B cell (primary cell): ENCODE results near the gene MYD88. TPM values are rescaled to one million over a fixed set of nuclear protein-coding genes. Genes with fewer than 3 reads are reported as not detected.

ENCODE experiments used
- ATAC-seq: fragments of 200-7000 bp; cut with Tn5 transposase; one replicate; pipeline ENCODE4 v1.10.0; 2021; ENCODE audit warnings: low read depth, mild to moderate bottlenecking, moderate number of reproducible peaks, moderate library complexity
- CTCF ChIA-PET: fragments of 350-600 bp; sonication (Branson Sonifier 250); formaldehyde crosslinking; loops from one replicate; lab custom pipeline; 2021; ENCODE audit warnings: antibody characterized with exemption, inconsistent platforms; lab: Charles Lee
- POLR2A ChIA-PET: fragments of 350-600 bp; sonication (Branson Sonifier 250); formaldehyde crosslinking; loops from one replicate; lab custom pipeline; 2021; ENCODE audit warnings: antibody characterized with exemption; lab: Charles Lee
- DNase-seq: peaks from one replicate; pipeline ENCODE4 v3.0.0; 2013
- H2AFZ ChIP-seq: 2 replicates; pipeline ENCODE4 v1.6.1; 2012; ENCODE audit warnings: mild to moderate bottlenecking, low read depth, low read length; ENCODE audit not compliant: insufficient read depth, poor library complexity, severe bottlenecking
- H3K27ac ChIP-seq, 2 donors: 1 replicate in 1 of 2; 2 replicates in 1 of 2; pipeline ENCODE4 v1.5.1; 2012 to 2013; ENCODE audit warnings: low read length in 2 of 2, mild to moderate bottlenecking in 2 of 2, moderate library complexity in 1 of 2
- H3K27me3 ChIP-seq, 4 experiments: fragments of 200-600 bp in 1 of 4; sonication (generic) in 1 of 4; replicated peaks in 1 of 4; 1 replicate in 2 of 4; 2 replicates in 2 of 4; pipeline versions ENCODE4 v1.6.1 to v1.7.0; 2013 to 2016; ENCODE audit warnings: low read length in 3 of 4, mild to moderate bottlenecking in 2 of 4, mixed read lengths in 1 of 4, moderate library complexity in 1 of 4; ENCODE audit not compliant: insufficient read depth in 4 of 4, control insufficient read depth in 3 of 4; ENCODE audit errors: control extremely low read depth in 1 of 4
- H3K36me3 ChIP-seq, 2 experiments: replicated peaks in 1 of 2; 1 replicate in 1 of 2; 2 replicates in 1 of 2; pipeline versions ENCODE4 v1.6.1 to v1.7.1; 2013; ENCODE audit warnings: low read length in 1 of 2; ENCODE audit not compliant: insufficient read depth in 2 of 2, control insufficient read depth in 1 of 2; ENCODE audit errors: control extremely low read depth in 1 of 2, extremely low read depth in 1 of 2
- H3K4me1 ChIP-seq, 2 donors: fragments of 200-600 bp in 1 of 2; sonication (generic) in 1 of 2; 1 replicate in 1 of 2; 2 replicates in 1 of 2; pipeline versions ENCODE4 v1.5.1 to v1.6.1; 2013 to 2017; ENCODE audit warnings: low read length in 2 of 2; ENCODE audit not compliant: control insufficient read depth in 2 of 2, insufficient read depth in 2 of 2
- H3K4me2 ChIP-seq: replicated peaks from 2 replicates; pipeline ENCODE3; 2012; ENCODE audit warnings: mild to moderate bottlenecking, low read depth, low read length; ENCODE audit not compliant: poor library complexity, severe bottlenecking
- H3K4me3 ChIP-seq, 5 experiments: fragments of 200-600 bp in 1 of 5; sonication (generic) in 1 of 5; 1 replicate in 3 of 5; 2 replicates in 2 of 5; pipeline versions ENCODE4 v1.5.1 to v1.7.0; 2011 to 2016; ENCODE audit warnings: low read length in 4 of 5, mild to moderate bottlenecking in 4 of 5, low read depth in 2 of 5, control low read depth in 1 of 5, moderate library complexity in 1 of 5; ENCODE audit not compliant: insufficient read depth in 1 of 5; ENCODE audit errors: control extremely low read depth in 1 of 5, extremely low read depth in 1 of 5
- H3K79me2 ChIP-seq: fragments of 200-600 bp; sonication (generic); one replicate; pipeline ENCODE4 v1.6.0; 2016; ENCODE audit warnings: low read length; ENCODE audit not compliant: control insufficient read depth, insufficient read depth
- H3K9ac ChIP-seq: fragments of 200-600 bp; sonication (generic); 2 replicates; pipeline ENCODE4 v1.6.1; 2017; ENCODE audit warnings: mild to moderate bottlenecking, low read length, moderate library complexity
- H3K9me3 ChIP-seq, 3 donors: one replicate each; pipeline versions ENCODE4 v1.6.1 to v1.7.1; 2013; ENCODE audit warnings: low read length in 2 of 3; ENCODE audit not compliant: control insufficient read depth in 2 of 3, insufficient read depth in 1 of 3; ENCODE audit errors: control extremely low read depth in 1 of 3
- H4K20me1 ChIP-seq: 2 replicates; pipeline ENCODE4 v1.6.0; 2012; ENCODE audit warnings: mild to moderate bottlenecking, low read length; ENCODE audit not compliant: insufficient read depth, control insufficient read depth, poor library complexity, severe bottlenecking
- H3K27ac Mint-ChIP-seq: one replicate; pipeline ENCODE4 v1.8.0; 2021; ENCODE audit warnings: mixed read lengths
- H3K27me3 Mint-ChIP-seq: one replicate; pipeline ENCODE4 v1.8.0; 2021; ENCODE audit warnings: mixed read lengths
- H3K4me1 Mint-ChIP-seq: one replicate; pipeline ENCODE4 v1.8.0; 2021; ENCODE audit warnings: mixed read lengths
- H3K4me3 Mint-ChIP-seq: one replicate; pipeline ENCODE4 v1.8.0; 2021; ENCODE audit warnings: mixed read lengths
- H3K9me3 Mint-ChIP-seq: one replicate; pipeline ENCODE4 v1.8.0; 2022; ENCODE audit warnings: mixed read lengths; ENCODE audit not compliant: insufficient read depth
- CTCF ChIP-seq: fragments of 200-600 bp; IDR thresholded peaks from one replicate; pipeline ENCODE4 v1.8.0; 2022; ENCODE audit warnings: antibody characterized with exemption, mild to moderate bottlenecking
- EZH2 ChIP-seq: IDR thresholded peaks from 2 replicates; pipeline ENCODE4 v1.6.1; 2012; ENCODE audit warnings: borderline replicate concordance, low read depth, mild to moderate bottlenecking, moderate library complexity, low read length; ENCODE audit not compliant: insufficient read depth, poor library complexity, severe bottlenecking
- WGBS: methylation state at CpG from one replicate; pipeline ENCODE4 v1.1.5; 2013; ENCODE audit warnings: missing lambda C conversion rate; ENCODE audit not compliant: insufficient coverage; 5-methylcytosine and 5-hydroxymethylcytosine counted together
- intact Hi-C: fragments of 100-400 bp; cut with micrococcal nuclease; formaldehyde crosslinking; loops from one replicate; pipeline ENCODE4 v1.10.0; 2022
- polyA plus RNA-seq: library from polyadenylated mRNA; depleted of rRNA; stranded (reverse); fragments of >200 nt; gene quantifications from 2 replicates; pipeline ENCODE4 v1.2.3, GENCODE V29; 2012
- total RNA-seq, 2 donors: library from RNA; stranded (reverse); fragments of 120-200 nt in 1 of 2; gene quantifications; 1 replicate in 1 of 2; 2 replicates in 1 of 2; pipeline versions ENCODE4 v1.2.3 to v1.2.4, GENCODE V29; 2013 to 2022

MYD88 gene
- total and polyA plus RNA-seq, 2 donors (not counting 1 experiment from before 2014, with no cell fraction given) = 48.0 to 52.3 TPM

- WGBS = 100% methylated on average over 1 of the region's 2 CpGs
- Histone ChIP-seq H3K4me3 (no peak overlapping the region), H3K4me2 (no peak overlapping the region), H4K20me1 (no peaks in the 10 kb centered on the region), H3K27me3 (no peaks in the 10 kb centered on the region), H2AFZ (no peak overlapping the region), H3K79me2 (no peaks in the 10 kb centered on the region), H3K27ac (no peak overlapping the region), H3K4me1 (peaks cover 11 to 24% of the 10 kb centered on the region in 2 donors), H3K9ac (no peak overlapping the region), H3K9me3 (peaks cover 0 to 1% (median 0%) of the 10 kb centered on the region in 3 donors), H3K36me3 (no peaks in the 10 kb centered on the region)
- Mint-ChIP-seq H3K4me1 (peaks cover 28% of the 10 kb centered on the region), H3K9me3 (no peaks in the 10 kb centered on the region), H3K27ac (no peak overlapping the region), H3K4me3 (no peak overlapping the region), H3K27me3 (no peaks in the 10 kb centered on the region)
- intact Hi-C loops = no loop called here
- POLR2A ChIA-PET = no interaction called here
- DNase-seq (no peak), ATAC-seq (no peak)
- TF ChIP-seq CTCF (no peak), EZH2 (no peak)
- CTCF ChIA-PET = interaction anchor here (2.2 kb wide), 1 partner anchor 9 kb away, joined by 9 read pairs; the partner anchor contains the start of gene OXSR1
Measured at GRCh38 chr3:38155825-38156224, 17.4 kb downstream of the MYD88 start.

GRCh38 chr3:38157117-38157516, 18.7 kb downstream of the MYD88 start:
- H2AFZ ChIP-seq = no peak overlapping the region
- no CpG with 5 or more reads among the region's 2 CpGs for WGBS

More at GRCh38 chr3:38157117-38157516, 18.7 kb downstream of the MYD88 start:
- Histone ChIP-seq H3K4me1 (peaks cover 11 to 14% of the 10 kb centered on the region in 2 donors), H3K27me3 (no peaks in the 10 kb centered on the region), H4K20me1 (no peaks in the 10 kb centered on the region), H3K27ac (no peak overlapping the region), H3K9ac (no peak overlapping the region), H3K4me3 (no peak overlapping the region), H3K4me2 (no peak overlapping the region), H3K36me3 (no peaks in the 10 kb centered on the region), H3K9me3 (no peaks in the 10 kb centered on the region), H3K79me2 (no peaks in the 10 kb centered on the region)
- Mint-ChIP-seq H3K27ac (no peak overlapping the region), H3K4me3 (no peak overlapping the region), H3K27me3 (no peaks in the 10 kb centered on the region), H3K9me3 (no peaks in the 10 kb centered on the region), H3K4me1 (peaks cover 17% of the 10 kb centered on the region)
- ChIA-PET POLR2A (no interaction called here), CTCF (no interaction called here)
- ATAC-seq = no peak
- TF ChIP-seq EZH2 = no peak
- no peak for TF ChIP-seq CTCF
- no peak for DNase-seq
- intact Hi-C loops = no loop called here
